ENCODE data around the gene TNFRSF8.

The TNFRSF8 gene

GRCh38 chr1:12048372-12048771 is 14.7 kb upstream of the TNFRSF8 start:
- TF ChIP-seq CTCF (IDR thresholded peaks at IDR 0.05; ENCODE audit: insufficient read depth, low read depth, low read length, missing control alignments), result no peak
- no peak for DNase-seq (ENCODE audit: low read depth)
- peak overlapping the region; percentile 57 for H3K4me3 ChIP-seq (ENCODE audit: low read depth, low read length)

GRCh38 chr1:12049616-12050015 is 13.5 kb upstream of the TNFRSF8 start:
- TF ChIP-seq CTCF (IDR thresholded peaks at IDR 0.05; ENCODE audit: insufficient read depth, low read depth, low read length, missing control alignments), result peak; percentile 20
- peak; percentile 47 for DNase-seq (ENCODE audit: low read depth)
- H3K4me3 ChIP-seq (ENCODE audit: low read depth, low read length), result no peak overlapping the region

GRCh38 chr1:12051361-12051760 is 11.7 kb upstream of the TNFRSF8 start:
- no peak for DNase-seq (ENCODE audit: low read depth)
- no peak for TF ChIP-seq CTCF (IDR thresholded peaks at IDR 0.05; ENCODE audit: insufficient read depth, low read depth, low read length, missing control alignments)
- H3K4me3 ChIP-seq (ENCODE audit: low read depth, low read length), result no peak overlapping the region

GRCh38 chr1:12052008-12052573 is 11.0 kb upstream of the TNFRSF8 start:
- no peak for TF ChIP-seq CTCF (IDR thresholded peaks at IDR 0.05; ENCODE audit: insufficient read depth, low read depth, low read length, missing control alignments)
- peak; percentile 98 for DNase-seq (ENCODE audit: low read depth)
- peak overlapping the region; percentile 37 for H3K4me3 ChIP-seq (ENCODE audit: low read depth, low read length)

GRCh38 chr1:12052997-12053686 is 10.0 kb upstream of the TNFRSF8 start:
- peak overlapping the region; percentile 20; the same call in 1 of the 2 replicates for H3K4me3 ChIP-seq (ENCODE audit: low read depth, low read length)
- peak; percentile 71 for DNase-seq (ENCODE audit: low read depth)
- peak; percentile 29 for TF ChIP-seq CTCF (IDR thresholded peaks at IDR 0.05; ENCODE audit: insufficient read depth, low read depth, low read length, missing control alignments)

GRCh38 chr1:12053752-12054548 is 9.2 kb upstream of the TNFRSF8 start:
- peak; percentile 92 for DNase-seq (ENCODE audit: low read depth)
- TF ChIP-seq CTCF (IDR thresholded peaks at IDR 0.05; ENCODE audit: insufficient read depth, low read depth, low read length, missing control alignments), result no peak
- peak overlapping the region; percentile 71 for H3K4me3 ChIP-seq (ENCODE audit: low read depth, low read length)

Measured in GM12865 (cell line).